Stimulated activated CD4-positive, alpha-beta T cell treated with anti-CD3 and anti-CD28 coated beads, Interleukin-15, amount 100 ng/mL, for 24 hours (primary cell): ENCODE measurements around the gene CRMP1.

Source experiments
- DNase-seq: peaks from one replicate; pipeline ENCODE4 v3.0.0-alpha.2; 2020

Gene CRMP1

GRCh38 chr4:5893004-5893580 is at the start of gene CRMP1:
CRMP1 (minus strand) TSS chr4:5893086; CDS start chr4:5892969, 117 bp downstream.
- DNase-seq, result no peak

- no peak for DNase-seq
Observed at GRCh38 chr4:5941601-5942000, 48.7 kb upstream of the CRMP1 start.

GRCh38 chr4:5940470-5941203 is 47.8 kb upstream of the CRMP1 start:
- no peak for DNase-seq

- no peak for DNase-seq
Observed at GRCh38 chr4:5933996-5934831, 41.3 kb upstream of the CRMP1 start.

GRCh38 chr4:5933116-5933515 is 40.2 kb upstream of the CRMP1 start:
- no peak for DNase-seq

- no peak for DNase-seq
Observed at GRCh38 chr4:5932035-5932568, 39.2 kb upstream of the CRMP1 start.

- no peak for DNase-seq
Observed at GRCh38 chr4:5931526-5931925, 38.6 kb upstream of the CRMP1 start.

- DNase-seq, result no peak
Observed at GRCh38 chr4:5930876-5931275, 38.0 kb upstream of the CRMP1 start.

- no peak for DNase-seq
Observed at GRCh38 chr4:5930456-5930855, 37.6 kb upstream of the CRMP1 start.

- no peak for DNase-seq
Observed at GRCh38 chr4:5928844-5929420, 36.0 kb upstream of the CRMP1 start.

GRCh38 chr4:5928274-5928673 is 35.4 kb upstream of the CRMP1 start:
- no peak for DNase-seq

- no peak for DNase-seq
Observed at GRCh38 chr4:5927747-5928146, 34.9 kb upstream of the CRMP1 start.

GRCh38 chr4:5927116-5927515 is 34.2 kb upstream of the CRMP1 start:
- DNase-seq, result no peak

- DNase-seq, result no peak
Observed at GRCh38 chr4:5926598-5926997, 33.7 kb upstream of the CRMP1 start.

- DNase-seq, result no peak
Observed at GRCh38 chr4:5925419-5926200, 32.7 kb upstream of the CRMP1 start.

- no peak for DNase-seq
Observed at GRCh38 chr4:5924461-5925125, 31.7 kb upstream of the CRMP1 start.

GRCh38 chr4:5923376-5923775 is 30.5 kb upstream of the CRMP1 start:
- DNase-seq, result no peak

GRCh38 chr4:5922556-5922955 is 29.7 kb upstream of the CRMP1 start:
- DNase-seq, result no peak

- DNase-seq, result no peak
Observed at GRCh38 chr4:5921981-5922380, 29.1 kb upstream of the CRMP1 start.

GRCh38 chr4:5921101-5921980 is 28.5 kb upstream of the CRMP1 start:
- DNase-seq, result no peak

GRCh38 chr4:5919571-5919970 is 26.7 kb upstream of the CRMP1 start:
- DNase-seq, result no peak
